ENCODE data around the gene PODN.

PODN gene

GRCh38 chr1:53061859-53062707, at the start of gene PODN:
Gene PODN (plus strand): TSS chr1:53062213. CDS start chr1:53069856, 7,643 bp downstream.
- DNase-seq = no peak

GRCh38 chr1:53014791-53015507, 47.1 kb upstream of the PODN start:
- peak; percentile 83 for DNase-seq

GRCh38 chr1:53015508-53015860, 46.5 kb upstream of the PODN start:
- DNase-seq = no peak

- no peak for DNase-seq
Measured at GRCh38 chr1:53016705-53017104, 45.3 kb upstream of the PODN start.

- no peak for DNase-seq
Measured at GRCh38 chr1:53020588-53020987, 41.4 kb upstream of the PODN start.

GRCh38 chr1:53022179-53022578, 39.8 kb upstream of the PODN start:
- DNase-seq = no peak

- no peak for DNase-seq
Measured at GRCh38 chr1:53023546-53023945, 38.5 kb upstream of the PODN start.

- no peak for DNase-seq
Measured at GRCh38 chr1:53024117-53024516, 37.9 kb upstream of the PODN start.

- no peak for DNase-seq
Measured at GRCh38 chr1:53025034-53025768, 36.8 kb upstream of the PODN start.

GRCh38 chr1:53025769-53026112, 36.3 kb upstream of the PODN start:
- no peak for DNase-seq

- DNase-seq = no peak
Measured at GRCh38 chr1:53026254-53026653, 35.8 kb upstream of the PODN start.

- DNase-seq = no peak
Measured at GRCh38 chr1:53031732-53032131, 30.3 kb upstream of the PODN start.

GRCh38 chr1:53037159-53037558, 24.9 kb upstream of the PODN start:
- no peak for DNase-seq

- no peak for DNase-seq
Measured at GRCh38 chr1:53038566-53038965, 23.4 kb upstream of the PODN start.

- DNase-seq = no peak
Measured at GRCh38 chr1:53043271-53043670, 18.7 kb upstream of the PODN start.

GRCh38 chr1:53044926-53045325, 17.1 kb upstream of the PODN start:
- no peak for DNase-seq

- no peak for DNase-seq
Measured at GRCh38 chr1:53046930-53047329, 15.1 kb upstream of the PODN start.

- DNase-seq = peak; percentile 33
Measured at GRCh38 chr1:53047737-53048736, 14.0 kb upstream of the PODN start.

- DNase-seq = no peak
Measured at GRCh38 chr1:53048960-53049573, 12.9 kb upstream of the PODN start.

- DNase-seq = no peak
Measured at GRCh38 chr1:53049574-53049967, 12.4 kb upstream of the PODN start.

GRCh38 chr1:53050310-53050709, 11.7 kb upstream of the PODN start:
- DNase-seq = no peak

- no peak for DNase-seq
Measured at GRCh38 chr1:53051676-53052075, 10.3 kb upstream of the PODN start.
